NCI-H1436 treated with DMSO at 0.1 percent for 48 hours (cell line): ENCODE results near the gene ANKRD18B.
"Not testable (repeated sequence)": the region's sequence is repeated elsewhere in the genome, so short reads cannot be mapped to it uniquely, and the experiment has no call there.

Experiments used
- DNase-seq: peaks from one replicate; lab custom pipeline; 2025; lab: John Stamatoyannopoulos, UW

Gene ANKRD18B

GRCh38 chr9:33535541-33535940 is 11.5 kb downstream of the ANKRD18B start:
- DNase-seq: no peak

GRCh38 chr9:33543463-33543862 is 19.4 kb downstream of the ANKRD18B start:
- not testable (repeated sequence) for DNase-seq

GRCh38 chr9:33545715-33546114 is 21.7 kb downstream of the ANKRD18B start:
- not testable (repeated sequence) for DNase-seq

GRCh38 chr9:33548816-33549215 is 24.8 kb downstream of the ANKRD18B start:
- DNase-seq: not testable (repeated sequence)

DNA sequence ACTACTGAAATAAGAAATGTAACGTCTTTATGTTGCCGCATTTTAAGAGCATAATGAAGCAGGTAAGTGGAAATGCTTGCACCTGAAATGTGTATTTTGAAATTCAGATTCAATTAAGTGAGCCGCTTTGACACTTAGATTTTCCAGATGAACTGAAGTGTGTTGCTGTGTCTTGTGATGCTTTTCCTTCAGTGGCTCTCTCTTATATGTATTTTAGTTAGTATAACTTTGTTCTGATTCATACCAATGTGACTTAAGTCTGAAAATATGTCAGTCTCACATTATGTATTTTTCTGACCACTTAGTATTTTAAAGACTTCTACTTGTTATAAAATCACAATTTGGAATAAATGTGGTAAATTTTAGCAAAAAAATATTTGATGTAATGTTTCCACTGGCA is 25.4 kb downstream of the ANKRD18B start:
- DNase-seq: not testable (repeated sequence)

GRCh38 chr9:33551183-33551582 is 27.1 kb downstream of the ANKRD18B start:
- DNase-seq: not testable (repeated sequence)

DNA sequence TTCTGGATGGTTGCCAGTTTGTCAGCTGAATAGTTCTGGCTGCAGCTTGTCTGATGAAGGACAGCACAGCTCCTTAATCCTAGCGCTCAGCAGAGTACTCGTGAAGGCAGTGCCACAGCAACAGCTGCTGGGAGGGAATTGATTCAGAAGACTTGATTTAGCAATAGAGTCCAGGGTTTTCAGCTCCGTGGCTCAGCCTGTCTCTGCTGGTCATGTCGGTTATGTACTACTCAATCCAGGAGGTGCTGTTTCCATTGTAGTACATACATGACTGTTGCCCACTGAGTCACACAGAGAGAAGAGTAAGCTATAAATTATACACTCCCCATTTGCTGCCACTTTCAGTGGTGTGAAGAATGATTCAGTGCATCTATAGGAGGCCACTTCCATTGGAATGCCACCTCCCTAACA is 28.3 kb downstream of the ANKRD18B start:
- DNase-seq: not testable (repeated sequence)

- not testable (repeated sequence) for DNase-seq
Measured at GRCh38 chr9:33560217-33560616, 36.2 kb downstream of the ANKRD18B start.

GRCh38 chr9:33562196-33562595 is 38.1 kb downstream of the ANKRD18B start:
- not testable (repeated sequence) for DNase-seq

GRCh38 chr9:33567776-33568175 is 43.7 kb downstream of the ANKRD18B start:
- DNase-seq: not testable (repeated sequence)

DNA sequence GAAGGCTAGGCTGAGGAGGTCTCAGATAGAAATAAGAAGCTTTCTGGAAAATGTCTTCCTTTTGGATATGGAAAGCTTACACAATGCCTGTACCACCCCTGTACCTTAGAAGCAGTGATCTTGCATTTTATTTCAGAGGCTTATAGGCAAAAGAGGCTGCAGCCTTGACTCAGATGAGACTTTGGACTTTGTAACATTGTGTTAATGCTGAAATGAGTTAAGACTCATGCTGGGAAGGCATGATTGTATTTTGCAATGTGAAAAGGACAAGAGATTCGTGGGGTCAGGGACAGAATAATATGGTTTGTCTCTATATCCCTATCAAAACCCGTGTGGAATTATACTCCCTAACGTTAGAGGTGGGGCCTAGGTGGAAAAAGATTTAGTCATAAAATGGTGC is 53.7 kb downstream of the ANKRD18B start:
- not testable (repeated sequence) for DNase-seq

- not testable (repeated sequence) for DNase-seq
Measured at GRCh38 chr9:33579996-33580395, 55.9 kb downstream of the ANKRD18B start.

DNA sequence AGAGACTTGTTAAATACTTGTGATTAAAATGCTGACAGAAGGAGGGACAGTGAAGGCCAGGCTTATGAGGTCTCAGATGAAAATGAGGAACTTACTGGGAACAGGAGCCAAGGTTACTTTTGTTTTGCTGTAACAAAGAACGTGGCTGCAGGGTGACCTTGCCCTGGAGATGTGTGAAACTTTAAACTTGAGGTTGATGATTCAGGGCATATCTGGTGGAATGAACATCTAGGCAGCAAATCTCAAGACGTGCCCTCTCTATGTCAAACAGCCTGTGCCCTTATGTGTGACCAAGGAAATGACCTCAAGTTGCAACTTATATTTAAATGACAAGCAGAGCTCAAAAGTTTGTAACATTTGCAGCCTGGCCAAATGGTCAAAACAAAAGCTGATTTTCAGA is 58.6 kb downstream of the ANKRD18B start:
- not testable (repeated sequence) for DNase-seq

GRCh38 chr9:33586128-33586527 is 62.1 kb downstream of the ANKRD18B start:
- not testable (repeated sequence) for DNase-seq

GRCh38 chr9:33587799-33588198 is 63.7 kb downstream of the ANKRD18B start:
- not testable (repeated sequence) for DNase-seq

DNA sequence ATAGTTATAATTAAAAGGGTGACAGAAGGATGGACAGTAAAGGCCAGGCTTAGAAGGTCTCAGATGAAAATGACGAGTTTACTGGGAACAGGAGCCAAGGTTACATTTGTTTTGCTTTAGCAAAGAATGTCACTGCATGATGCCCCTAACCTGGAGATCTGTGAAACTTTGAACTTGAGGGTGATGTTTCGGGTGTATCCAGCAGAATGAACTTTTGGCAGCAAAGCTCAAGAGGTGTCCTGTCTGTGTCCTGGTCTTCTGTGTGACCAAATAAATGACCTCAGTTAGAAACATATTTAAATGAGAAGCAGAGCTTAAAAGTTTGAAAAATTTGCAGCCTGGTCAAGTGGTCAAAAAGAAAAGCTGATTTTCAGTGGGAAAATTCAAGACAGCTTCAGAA is 64.8 kb downstream of the ANKRD18B start:
- DNase-seq: not testable (repeated sequence)

GRCh38 chr9:33590857-33591256 is 66.8 kb downstream of the ANKRD18B start:
- not testable (repeated sequence) for DNase-seq

DNA sequence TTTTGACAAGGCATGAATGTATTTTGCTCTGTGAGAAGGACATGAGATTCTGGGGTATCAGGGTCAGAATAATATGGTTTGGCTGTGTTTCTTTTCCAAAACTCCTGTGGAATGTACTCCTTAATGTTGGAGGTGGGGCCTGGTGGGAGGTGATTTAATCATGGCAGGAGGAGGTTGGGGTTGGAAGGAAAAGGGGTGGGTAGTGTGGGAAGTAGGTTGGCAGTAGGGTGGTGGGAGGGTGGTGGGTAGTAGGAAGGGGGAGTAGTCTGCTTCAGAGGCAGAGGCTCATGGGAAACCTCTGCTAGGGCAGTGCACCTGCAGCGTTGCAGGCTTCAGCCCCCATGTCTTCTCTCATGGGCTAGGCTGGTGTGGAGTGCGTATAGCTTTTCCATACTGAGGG is 72.9 kb downstream of the ANKRD18B start:
- not testable (repeated sequence) for DNase-seq

- DNase-seq: not testable (repeated sequence)
Measured at GRCh38 chr9:33597386-33597785, 73.3 kb downstream of the ANKRD18B start.

DNA sequence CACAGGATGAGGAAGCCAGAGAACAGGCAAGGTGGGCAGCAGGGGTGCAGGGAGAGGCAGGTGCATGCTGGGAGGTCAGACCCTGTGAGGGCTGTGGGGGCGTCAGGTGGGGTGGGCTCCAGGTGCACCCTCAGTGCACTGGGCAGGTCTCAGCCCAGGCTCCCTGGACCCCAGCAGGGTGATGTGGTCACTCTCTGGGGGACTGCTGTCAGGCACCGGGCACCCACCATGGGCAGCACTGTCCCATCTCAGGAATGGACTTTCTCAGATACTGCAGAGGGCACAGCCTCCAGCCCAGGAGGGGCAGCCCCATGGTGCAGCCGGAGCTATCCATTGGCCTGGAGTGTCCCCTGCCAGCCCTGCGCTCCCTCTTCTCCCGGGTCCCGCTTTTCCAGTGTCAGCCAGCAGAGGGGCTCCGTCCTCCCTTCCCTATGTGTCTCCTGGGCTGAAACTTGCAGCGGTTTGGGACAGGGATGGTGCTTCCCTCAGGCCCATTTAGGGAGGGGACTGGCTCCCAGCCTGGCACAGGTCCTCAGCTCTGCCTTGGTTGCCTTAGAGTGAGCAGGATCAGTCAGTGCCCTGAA is 74.8 kb downstream of the ANKRD18B start:
- DNase-seq: not testable (repeated sequence)

DNA sequence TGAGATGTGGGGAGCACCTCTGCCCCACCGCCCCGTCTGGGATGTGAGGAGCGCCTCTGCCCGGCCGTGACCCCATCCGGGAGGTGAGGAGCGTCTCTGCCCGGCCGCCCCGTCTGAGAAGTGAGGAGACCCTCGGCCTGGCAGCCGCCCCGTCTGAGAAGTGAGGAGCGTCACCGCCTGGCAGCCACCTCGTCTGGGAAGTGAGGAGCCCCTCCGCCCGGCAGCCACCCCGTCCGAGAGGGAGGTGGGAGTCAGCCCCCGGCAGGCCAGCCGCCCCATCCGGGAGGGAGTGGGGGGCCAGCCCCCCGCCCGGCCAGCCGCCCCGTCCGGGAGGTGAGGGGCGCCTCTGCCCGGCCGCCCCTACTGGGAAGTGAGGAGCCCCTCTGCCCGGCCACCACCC is 76.9 kb downstream of the ANKRD18B start:
- not testable (repeated sequence) for DNase-seq

GRCh38 chr9:33604249-33604648 is 80.2 kb downstream of the ANKRD18B start:
- not testable (repeated sequence) for DNase-seq

DNA sequence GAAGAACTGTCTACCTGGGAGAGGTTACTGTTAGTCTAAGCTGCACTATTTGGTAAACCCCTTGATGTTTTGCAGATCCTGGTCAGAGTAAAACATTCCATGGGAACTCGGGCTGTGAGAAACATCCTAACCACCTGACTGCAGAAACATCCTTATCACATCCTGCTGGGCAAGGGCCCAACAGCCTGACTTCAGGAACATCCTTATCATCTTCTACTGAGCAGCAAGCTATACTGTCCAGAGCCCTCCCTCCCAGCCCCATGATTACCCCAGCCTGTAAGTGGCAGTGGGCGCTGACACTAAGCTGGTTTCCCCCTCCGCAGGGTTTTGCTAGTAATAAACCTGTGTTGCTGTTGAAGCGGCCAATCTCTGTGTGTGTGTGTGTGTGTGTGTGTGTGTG is 80.9 kb downstream of the ANKRD18B start:
- not testable (repeated sequence) for DNase-seq

DNA sequence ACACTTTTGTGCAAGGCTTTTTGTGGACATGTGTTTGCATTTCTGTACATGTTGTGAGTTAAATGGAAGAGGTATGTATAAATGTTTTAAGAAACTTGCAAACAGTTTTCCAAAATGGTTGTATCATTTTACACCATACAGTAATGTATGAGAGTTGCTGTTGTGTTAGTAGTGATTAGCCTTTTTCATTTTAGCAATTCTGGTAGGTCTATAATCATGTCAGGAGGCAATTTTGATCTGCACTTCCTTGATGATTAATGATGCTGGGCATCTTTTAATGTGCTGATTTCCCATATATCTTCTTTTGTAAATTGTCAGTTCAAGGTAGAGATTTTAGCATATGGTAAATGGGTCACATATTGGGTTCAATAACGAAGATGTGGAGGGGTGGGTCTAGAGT is 87.3 kb downstream of the ANKRD18B start:
- DNase-seq: no peak
